HG03354 (cell line): ENCODE measurements around the gene AKT2.

Experiments
- ATAC-seq: cut with Tn5 transposase; IDR thresholded peaks from one replicate; pipeline ENCODE4 v1.9.1; 2021; ENCODE audit warnings: mild to moderate bottlenecking; ENCODE audit not compliant: unreplicated experiment, poor library complexity, severe bottlenecking

Gene AKT2

GRCh38 chr19:40200341-40201099 lies 84.6 kb downstream of the AKT2 start:
- no peak for ATAC-seq

GRCh38 chr19:40198272-40198990 lies 86.7 kb downstream of the AKT2 start:
- no peak for ATAC-seq

- ATAC-seq = no peak
Observed at GRCh38 chr19:40193587-40193849, 91.6 kb downstream of the AKT2 start.

GRCh38 chr19:40192758-40193586 lies 92.2 kb downstream of the AKT2 start:
- no peak for ATAC-seq

GRCh38 chr19:40191836-40192646 lies 93.1 kb downstream of the AKT2 start:
- ATAC-seq = peak; percentile 29

- peak; percentile 85 for ATAC-seq
Observed at GRCh38 chr19:40190891-40191835, 94.0 kb downstream of the AKT2 start, which contains the start of gene MAP3K10. Gene MAP3K10 (plus strand): TSS chr19:40191426. CDS start chr19:40192032, 606 bp downstream.

GRCh38 chr19:40184273-40184672 lies 100.9 kb downstream of the AKT2 start:
- no peak for ATAC-seq
